Measurements from ENCODE around the gene CREB3L2.

DNA sequence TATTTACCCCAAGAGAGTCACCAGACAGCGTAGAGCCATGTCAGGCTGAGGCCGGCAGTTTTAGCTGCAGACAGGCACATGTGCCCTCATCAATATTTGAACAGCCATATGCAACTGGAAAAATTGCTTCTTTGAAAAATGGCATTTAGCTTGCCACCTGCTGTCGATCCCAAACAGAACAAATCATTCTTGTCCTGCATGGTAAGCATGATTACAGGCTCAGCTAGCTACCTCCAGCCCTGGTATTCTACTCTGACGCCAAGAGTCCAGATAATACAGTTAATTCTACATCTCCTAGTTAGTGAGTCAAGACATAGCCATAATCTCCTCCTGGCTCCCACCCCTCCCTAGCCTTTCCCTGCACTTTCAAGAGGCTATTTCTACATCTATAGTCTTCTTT lies 7.7 kb downstream of the CREB3L2 start:
- TF ChIP-seq, protein P1, sequence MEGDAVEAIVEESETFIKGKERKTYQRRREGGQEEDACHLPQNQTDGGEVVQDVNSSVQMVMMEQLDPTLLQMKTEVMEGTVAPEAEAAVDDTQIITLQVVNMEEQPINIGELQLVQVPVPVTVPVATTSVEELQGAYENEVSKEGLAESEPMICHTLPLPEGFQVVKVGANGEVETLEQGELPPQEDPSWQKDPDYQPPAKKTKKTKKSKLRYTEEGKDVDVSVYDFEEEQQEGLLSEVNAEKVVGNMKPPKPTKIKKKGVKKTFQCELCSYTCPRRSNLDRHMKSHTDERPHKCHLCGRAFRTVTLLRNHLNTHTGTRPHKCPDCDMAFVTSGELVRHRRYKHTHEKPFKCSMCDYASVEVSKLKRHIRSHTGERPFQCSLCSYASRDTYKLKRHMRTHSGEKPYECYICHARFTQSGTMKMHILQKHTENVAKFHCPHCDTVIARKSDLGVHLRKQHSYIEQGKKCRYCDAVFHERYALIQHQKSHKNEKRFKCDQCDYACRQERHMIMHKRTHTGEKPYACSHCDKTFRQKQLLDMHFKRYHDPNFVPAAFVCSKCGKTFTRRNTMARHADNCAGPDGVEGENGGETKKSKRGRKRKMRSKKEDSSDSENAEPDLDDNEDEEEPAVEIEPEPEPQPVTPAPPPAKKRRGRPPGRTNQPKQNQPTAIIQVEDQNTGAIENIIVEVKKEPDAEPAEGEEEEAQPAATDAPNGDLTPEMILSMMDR (conservative IDR thresholded peaks at IDR 0.05): no peak
- no peak for TF ChIP-seq EZH2 (IDR thresholded peaks at IDR 0.05; ENCODE audit: low read depth)

All from PC-9 (cell line).